Measurements from ENCODE around the gene EGF.
"Not testable (repeated sequence)": the region's sequence is repeated elsewhere in the genome, so short reads cannot be mapped to it uniquely, and the experiment has no call there.

Gene EGF

GRCh38 chr4:109915385-109916026, 2.8 kb downstream of the EGF start:
- DNase-seq = no peak

GRCh38 chr4:109916027-109916409, 3.3 kb downstream of the EGF start:
- no peak for DNase-seq

- DNase-seq = no peak
Observed at GRCh38 chr4:109921384-109921808, 8.7 kb downstream of the EGF start.

- DNase-seq = no peak
Observed at GRCh38 chr4:109925396-109925795, 12.7 kb downstream of the EGF start.

- no peak for DNase-seq
Observed at GRCh38 chr4:109928327-109929045, 15.8 kb downstream of the EGF start.

GRCh38 chr4:109930464-109930863, 17.8 kb downstream of the EGF start:
- DNase-seq = no peak

GRCh38 chr4:109930872-109931271, 18.2 kb downstream of the EGF start:
- DNase-seq = no peak

GRCh38 chr4:109931318-109931717, 18.6 kb downstream of the EGF start:
- no peak for DNase-seq

GRCh38 chr4:109937352-109937751, 24.7 kb downstream of the EGF start:
- not testable (repeated sequence) for DNase-seq

- DNase-seq = no peak
Observed at GRCh38 chr4:109939190-109939589, 26.5 kb downstream of the EGF start.

GRCh38 chr4:109942292-109942926, 29.7 kb downstream of the EGF start:
- DNase-seq = no peak

- DNase-seq = no peak
Observed at GRCh38 chr4:109943745-109944144, 31.1 kb downstream of the EGF start.

GRCh38 chr4:109944591-109944990, 31.9 kb downstream of the EGF start:
- DNase-seq = no peak

- no peak for DNase-seq
Observed at GRCh38 chr4:109945056-109945455, 32.4 kb downstream of the EGF start.

GRCh38 chr4:109946120-109946519, 33.4 kb downstream of the EGF start:
- no peak for DNase-seq

GRCh38 chr4:109947457-109947856, 34.8 kb downstream of the EGF start:
- DNase-seq = no peak

- no peak for DNase-seq
Observed at GRCh38 chr4:109947918-109948317, 35.2 kb downstream of the EGF start.

GRCh38 chr4:109949099-109949718, 36.5 kb downstream of the EGF start:
- DNase-seq = not testable (repeated sequence)

- DNase-seq = no peak
Observed at GRCh38 chr4:109952612-109953011, 39.9 kb downstream of the EGF start.

- DNase-seq = no peak
Observed at GRCh38 chr4:109953556-109953955, 40.9 kb downstream of the EGF start.

GRCh38 chr4:109955146-109955545, 42.5 kb downstream of the EGF start:
- DNase-seq = no peak

- no peak for DNase-seq
Observed at GRCh38 chr4:109957227-109957626, 44.5 kb downstream of the EGF start.

GRCh38 chr4:109959195-109959594, 46.5 kb downstream of the EGF start:
- no peak for DNase-seq

- no peak for DNase-seq
Observed at GRCh38 chr4:109962401-109962800, 49.7 kb downstream of the EGF start.
